OCI-LY3 (cell line): ENCODE results near the gene BFSP1.

ENCODE experiments used
- H2AFZ ChIP-seq: fragments of 200-600, 300-600 bp; shearing (Covaris generic); 2 replicates; pipeline ENCODE4 v1.6.0; 2014; ENCODE audit warnings: antibody characterized with exemption, low read depth, low read length
- H3K27ac ChIP-seq: fragments of 200-600, 300-600 bp; sonication (generic); 2 replicates; pipeline ENCODE4 v1.5.1; 2014; ENCODE audit warnings: mild to moderate bottlenecking, low read length, moderate library complexity, mixed read lengths
- H3K27me3 ChIP-seq: fragments of 200-600, 300-600 bp; sonication (generic); 2 replicates; pipeline ENCODE4 v1.6.1; 2014; ENCODE audit warnings: low read depth, low read length, mixed read lengths
- H3K36me3 ChIP-seq: fragments of 200-600, 300-600 bp; sonication (generic); replicated peaks from 2 replicates; pipeline ENCODE3; 2014; ENCODE audit warnings: low read depth, low read length, mixed read lengths
- H3K4me1 ChIP-seq: fragments of 300-600, 200-600 bp; sonication (generic); 2 replicates; pipeline ENCODE4 v1.6.1; 2014; ENCODE audit warnings: low read length, mixed read lengths
- H3K4me2 ChIP-seq: fragments of 200-600, 300-600 bp; sonication (generic); 2 replicates; pipeline ENCODE4 v1.6.1; 2014; ENCODE audit warnings: low read length, mixed read lengths
- H3K4me3 ChIP-seq: fragments of 300-600, 200-600 bp; sonication (generic); 2 replicates; pipeline ENCODE4 v1.5.1; 2014; ENCODE audit warnings: antibody characterized with exemption, mild to moderate bottlenecking, low read length, moderate library complexity
- H3K79me2 ChIP-seq: fragments of 300-600, 200-600 bp; shearing (Covaris generic); 2 replicates; pipeline ENCODE4 v1.6.1; 2014; ENCODE audit warnings: mild to moderate bottlenecking, low read length, mixed read lengths
- H3K9ac ChIP-seq: fragments of 300-600, 200-600 bp; shearing (Covaris generic); 2 replicates; pipeline ENCODE4 v1.6.0; 2014; ENCODE audit warnings: mild to moderate bottlenecking, low read length, moderate library complexity
- H3K9me3 ChIP-seq: fragments of 200-600, 300-600 bp; shearing (Covaris generic); 2 replicates; pipeline ENCODE4 v1.6.1; 2014; ENCODE audit warnings: low read length, mixed read lengths; ENCODE audit not compliant: insufficient read depth
- H4K20me1 ChIP-seq: fragments of 200-600, 300-600 bp; sonication (generic); 2 replicates; pipeline ENCODE4 v1.6.1; 2016; ENCODE audit warnings: low read length, mixed read lengths; ENCODE audit not compliant: insufficient read depth
- EZH2phosphoT487 ChIP-seq: fragments of 200-600 bp; shearing (Covaris generic); IDR thresholded peaks from 2 replicates; pipeline ENCODE4 v1.6.1; 2018; ENCODE audit warnings: antibody characterized with exemption, mixed run types, low read depth
- TF ChIP-seq, protein P1 (sequence below): fragments of 200-600, 300-600 bp; sonication (generic); IDR thresholded peaks from 2 replicates; pipeline ENCODE4 v1.5.1; 2014; ENCODE audit warnings: antibody characterized with exemption, low read length, low read depth

The BFSP1 gene

DNA sequence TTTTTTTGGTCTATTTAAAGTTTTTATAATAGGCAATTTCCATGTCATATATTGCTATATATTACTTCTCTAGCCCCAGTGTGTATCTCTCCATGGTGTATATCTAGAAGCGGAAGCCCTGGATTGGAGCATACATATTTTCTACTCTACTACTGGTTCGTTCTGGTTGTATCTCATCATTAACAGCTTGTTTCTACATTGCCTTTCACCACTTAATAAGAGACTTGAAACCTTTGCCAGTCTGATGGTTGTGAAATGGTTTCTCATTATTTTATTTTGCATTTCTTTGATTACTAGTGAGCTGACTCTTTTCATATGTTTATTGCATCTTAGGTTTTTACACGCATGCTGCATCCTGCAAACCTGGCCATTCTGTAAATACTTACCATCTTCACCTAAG lies 42.3 kb upstream of the BFSP1 start:
- peaks cover 58% of the 10 kb centered on the region for H4K20me1 ChIP-seq
- H3K9ac ChIP-seq, result no peak overlapping the region
- 0 out of 2 replicates have a peak overlapping the region, but pooled peaks have one; percentile 90 for H3K4me2 ChIP-seq
- H2AFZ ChIP-seq, result no peak overlapping the region
- no peak for TF ChIP-seq EZH2phosphoT487
- TF ChIP-seq, protein P1, sequence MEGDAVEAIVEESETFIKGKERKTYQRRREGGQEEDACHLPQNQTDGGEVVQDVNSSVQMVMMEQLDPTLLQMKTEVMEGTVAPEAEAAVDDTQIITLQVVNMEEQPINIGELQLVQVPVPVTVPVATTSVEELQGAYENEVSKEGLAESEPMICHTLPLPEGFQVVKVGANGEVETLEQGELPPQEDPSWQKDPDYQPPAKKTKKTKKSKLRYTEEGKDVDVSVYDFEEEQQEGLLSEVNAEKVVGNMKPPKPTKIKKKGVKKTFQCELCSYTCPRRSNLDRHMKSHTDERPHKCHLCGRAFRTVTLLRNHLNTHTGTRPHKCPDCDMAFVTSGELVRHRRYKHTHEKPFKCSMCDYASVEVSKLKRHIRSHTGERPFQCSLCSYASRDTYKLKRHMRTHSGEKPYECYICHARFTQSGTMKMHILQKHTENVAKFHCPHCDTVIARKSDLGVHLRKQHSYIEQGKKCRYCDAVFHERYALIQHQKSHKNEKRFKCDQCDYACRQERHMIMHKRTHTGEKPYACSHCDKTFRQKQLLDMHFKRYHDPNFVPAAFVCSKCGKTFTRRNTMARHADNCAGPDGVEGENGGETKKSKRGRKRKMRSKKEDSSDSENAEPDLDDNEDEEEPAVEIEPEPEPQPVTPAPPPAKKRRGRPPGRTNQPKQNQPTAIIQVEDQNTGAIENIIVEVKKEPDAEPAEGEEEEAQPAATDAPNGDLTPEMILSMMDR, result no peak
- H3K27me3 ChIP-seq, result peaks cover 5% of the 10 kb centered on the region; the same call in 1 of the 2 replicates
- peaks cover 82% of the 10 kb centered on the region for H3K79me2 ChIP-seq
- H3K4me1 ChIP-seq, result peaks cover 22% of the 10 kb centered on the region
- H3K36me3 ChIP-seq, result peaks cover 34% of the 10 kb centered on the region
- H3K9me3 ChIP-seq, result no peaks in the 10 kb centered on the region
- H3K27ac ChIP-seq, result no peak overlapping the region
- H3K4me3 ChIP-seq, result no peak overlapping the region

DNA sequence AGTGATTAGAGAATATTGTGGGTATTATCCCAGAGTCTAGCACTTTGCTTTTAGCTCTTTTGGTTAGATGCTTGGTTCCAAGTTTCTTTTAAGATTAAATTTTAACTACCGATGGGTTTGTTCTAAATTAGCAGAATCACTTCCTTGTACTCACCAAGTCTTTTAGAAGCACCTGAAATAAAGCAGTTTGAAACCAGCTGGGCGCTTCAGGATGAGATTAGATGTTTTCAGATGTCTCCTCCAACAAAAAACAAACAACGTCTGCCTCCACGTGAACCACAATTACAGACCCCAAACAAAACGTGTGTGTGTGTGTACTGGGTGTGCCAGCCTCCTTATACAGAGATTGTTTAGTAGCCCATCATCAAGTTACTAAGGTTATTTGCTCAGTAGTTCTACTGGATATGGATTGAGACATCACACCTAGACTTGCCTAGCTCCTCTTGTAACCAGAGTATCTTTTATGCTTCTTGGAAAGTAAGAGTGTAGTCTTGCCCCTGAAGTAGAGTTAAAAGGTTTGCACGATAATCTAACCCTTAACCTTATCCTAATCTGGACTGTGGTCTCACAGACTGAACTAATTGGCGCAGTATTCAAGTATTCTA lies 41.0 kb upstream of the BFSP1 start:
- TF ChIP-seq, protein P1, result no peak
- TF ChIP-seq EZH2phosphoT487, result no peak
- no peak overlapping the region for H2AFZ ChIP-seq
- H3K27me3 ChIP-seq, result peaks cover 12% of the 10 kb centered on the region
- H3K9ac ChIP-seq, result peak overlapping the region; percentile 90
- H3K4me3 ChIP-seq, result peak overlapping the region; percentile 82
- H3K79me2 ChIP-seq, result peaks cover 70% of the 10 kb centered on the region
- peak overlapping the region; percentile 90 for H3K4me2 ChIP-seq
- peaks cover 30% of the 10 kb centered on the region for H3K36me3 ChIP-seq
- no peaks in the 10 kb centered on the region for H3K9me3 ChIP-seq
- peaks cover 23% of the 10 kb centered on the region for H3K4me1 ChIP-seq
- peak overlapping the region; percentile 87 for H3K27ac ChIP-seq
- H4K20me1 ChIP-seq, result peaks cover 48% of the 10 kb centered on the region

DNA sequence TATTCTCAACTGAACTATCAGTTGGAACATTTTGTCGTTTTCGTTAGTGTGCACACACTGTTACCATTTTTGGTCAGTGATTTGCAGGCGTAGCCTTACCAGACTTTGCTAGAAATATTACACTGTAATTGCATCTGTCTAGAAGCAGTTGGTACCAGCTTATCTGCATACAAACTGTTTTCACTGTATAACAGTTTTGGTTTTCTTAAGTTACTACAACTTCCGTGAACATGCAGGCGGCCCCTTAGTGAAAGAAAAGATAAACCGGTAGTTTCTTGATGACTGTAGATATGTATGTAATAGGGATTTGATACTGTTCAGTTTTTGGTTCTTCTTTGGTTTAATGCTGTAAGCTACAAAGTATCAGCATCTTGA lies 40.0 kb upstream of the BFSP1 start:
- TF ChIP-seq, protein P1, result no peak
- TF ChIP-seq EZH2phosphoT487, result no peak
- Histone ChIP-seq H3K9me3 (peaks cover 4% of the 10 kb centered on the region; the same call in 1 of the 2 replicates), H3K27ac (peak overlapping the region; percentile 87), H3K4me1 (peaks cover 28% of the 10 kb centered on the region), H3K9ac (peak overlapping the region; percentile 90), H3K4me2 (peak overlapping the region; percentile 90), H3K27me3 (peaks cover 12% of the 10 kb centered on the region), H4K20me1 (peaks cover 38% of the 10 kb centered on the region), H3K4me3 (peak overlapping the region; percentile 82), H3K36me3 (peaks cover 25% of the 10 kb centered on the region), H3K79me2 (peaks cover 60% of the 10 kb centered on the region), H2AFZ (no peak overlapping the region)

DNA sequence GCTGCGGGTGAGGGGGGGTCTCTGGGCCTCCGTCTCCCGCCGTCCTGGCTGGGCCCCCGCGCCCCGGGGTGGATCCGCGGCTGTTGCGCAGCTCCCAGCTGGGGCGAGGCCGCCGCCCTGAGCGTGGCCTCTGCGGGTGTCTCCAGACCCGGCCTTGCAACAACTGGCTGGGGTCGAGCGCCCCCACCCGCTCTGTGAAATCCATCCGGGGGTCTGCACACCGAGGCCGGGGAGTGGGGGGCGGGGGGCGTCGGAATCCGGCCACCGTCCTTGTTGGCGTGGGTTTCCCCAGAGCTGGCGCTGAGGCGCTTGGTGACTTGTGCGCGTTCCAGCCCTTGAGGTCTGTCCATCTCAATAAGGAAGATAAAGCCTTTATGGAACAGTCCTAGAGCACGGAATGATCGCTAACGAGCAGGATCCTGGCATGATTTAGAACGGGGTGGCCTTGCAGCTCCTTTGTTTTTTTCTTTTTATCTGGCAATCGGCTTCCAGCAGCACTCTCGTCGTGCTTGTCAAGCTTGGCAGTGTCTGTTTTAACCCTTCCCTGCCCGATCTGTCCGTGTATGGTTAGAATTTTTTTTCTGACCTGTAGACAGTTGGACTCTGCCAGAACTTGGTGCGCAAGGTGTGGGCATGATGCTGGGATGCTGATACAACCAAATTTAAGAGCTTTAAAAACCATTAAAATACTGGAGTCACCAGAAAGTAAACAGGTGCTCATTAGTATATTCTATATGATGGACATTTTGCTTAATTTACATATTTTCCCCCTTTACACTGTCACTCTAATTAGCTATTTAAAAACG lies 39.4 kb upstream of the BFSP1 start:
- TF ChIP-seq, protein P1, result peak; percentile 37; the same call in 1 of the 2 replicates
- TF ChIP-seq EZH2phosphoT487, result no peak
- Histone ChIP-seq H3K9me3 (peaks cover 7% of the 10 kb centered on the region; the same call in 1 of the 2 replicates), H3K27ac (peak overlapping the region; percentile 87), H3K79me2 (peaks cover 54% of the 10 kb centered on the region), H3K27me3 (peaks cover 13% of the 10 kb centered on the region), H3K4me1 (peaks cover 28% of the 10 kb centered on the region), H3K4me3 (peak overlapping the region; percentile 82), H3K36me3 (peaks cover 21% of the 10 kb centered on the region), H4K20me1 (peaks cover 32% of the 10 kb centered on the region), H2AFZ (no peak overlapping the region), H3K9ac (peak overlapping the region; percentile 90), H3K4me2 (peak overlapping the region; percentile 90)
